Peyer's patch (tissue), 4 donors: ENCODE data around the gene IVD.

Experiments used
- POLR2A ChIP-seq, 2 donors: fragments of 450-650 bp; IDR thresholded peaks; one replicate each; pipeline ENCODE4 v1.5.1; 2017; ENCODE audit warnings: antibody characterized with exemption in 2 of 2, mild to moderate bottlenecking in 2 of 2, moderate library complexity in 2 of 2
- TF ChIP-seq, protein P1 (sequence below), 6 experiments: fragments of 450-650 bp in 4 of 6; fragments of 200-600 bp in 2 of 6; sonication (generic) in 1 of 6; IDR thresholded peaks; one replicate each; pipeline ENCODE4 v1.5.1; 2017 to 2019; ENCODE audit warnings: antibody characterized with exemption in 6 of 6, mild to moderate bottlenecking in 3 of 6, moderate library complexity in 1 of 6

DNA sequence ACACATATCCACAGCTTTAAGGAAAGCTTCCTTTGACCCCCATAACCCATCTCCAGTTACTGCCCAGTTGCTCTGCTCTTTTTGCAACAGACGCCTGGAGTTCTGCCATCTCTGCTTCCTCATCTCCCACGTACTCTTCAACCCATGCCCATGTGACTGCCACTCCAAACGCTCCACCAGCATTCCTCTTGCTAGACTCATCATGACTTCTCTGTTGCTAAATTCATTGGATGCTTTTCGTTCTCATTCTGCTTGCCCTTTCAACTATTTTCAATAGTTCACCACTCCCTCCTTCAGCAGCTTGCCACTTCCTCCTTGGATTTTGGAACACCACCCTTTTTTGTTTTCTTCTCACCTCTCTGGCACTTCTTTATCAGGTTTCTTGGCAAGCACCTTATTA lies 25.7 kb upstream of the IVD start:
- TF ChIP-seq, protein P1, sequence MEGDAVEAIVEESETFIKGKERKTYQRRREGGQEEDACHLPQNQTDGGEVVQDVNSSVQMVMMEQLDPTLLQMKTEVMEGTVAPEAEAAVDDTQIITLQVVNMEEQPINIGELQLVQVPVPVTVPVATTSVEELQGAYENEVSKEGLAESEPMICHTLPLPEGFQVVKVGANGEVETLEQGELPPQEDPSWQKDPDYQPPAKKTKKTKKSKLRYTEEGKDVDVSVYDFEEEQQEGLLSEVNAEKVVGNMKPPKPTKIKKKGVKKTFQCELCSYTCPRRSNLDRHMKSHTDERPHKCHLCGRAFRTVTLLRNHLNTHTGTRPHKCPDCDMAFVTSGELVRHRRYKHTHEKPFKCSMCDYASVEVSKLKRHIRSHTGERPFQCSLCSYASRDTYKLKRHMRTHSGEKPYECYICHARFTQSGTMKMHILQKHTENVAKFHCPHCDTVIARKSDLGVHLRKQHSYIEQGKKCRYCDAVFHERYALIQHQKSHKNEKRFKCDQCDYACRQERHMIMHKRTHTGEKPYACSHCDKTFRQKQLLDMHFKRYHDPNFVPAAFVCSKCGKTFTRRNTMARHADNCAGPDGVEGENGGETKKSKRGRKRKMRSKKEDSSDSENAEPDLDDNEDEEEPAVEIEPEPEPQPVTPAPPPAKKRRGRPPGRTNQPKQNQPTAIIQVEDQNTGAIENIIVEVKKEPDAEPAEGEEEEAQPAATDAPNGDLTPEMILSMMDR (IDR thresholded peaks at IDR 0.05): no peak
- TF ChIP-seq POLR2A (IDR thresholded peaks at IDR 0.05): no peak
